H9 (cell line): ENCODE data around the gene CD2. TPM values are rescaled to one million over a fixed set of nuclear protein-coding genes. Genes with fewer than 3 reads are reported as not detected.

Experiments used
- DNase-seq: peaks from one replicate; pipeline ENCODE4 v3.0.0-alpha.2; 2017
- H2AFZ ChIP-seq: one replicate; pipeline ENCODE4 v1.6.1; 2013; ENCODE audit warnings: mild to moderate bottlenecking, low read length, control low read depth, moderate library complexity
- H2AK5ac ChIP-seq: 2 replicates; pipeline ENCODE4 v1.6.1; 2013; ENCODE audit warnings: low read length, control low read depth, mixed read lengths; ENCODE audit not compliant: insufficient read length
- H2BK120ac ChIP-seq: one replicate; pipeline ENCODE4 v1.6.1; 2013; ENCODE audit warnings: low read depth, mild to moderate bottlenecking, low read length, control low read depth, inconsistent platforms; ENCODE audit not compliant: poor library complexity, severe bottlenecking
- H2BK12ac ChIP-seq: 2 replicates; pipeline ENCODE4 v1.6.1; 2013; ENCODE audit warnings: low read length, control low read depth, mixed read lengths, low read depth; ENCODE audit not compliant: insufficient read length
- H2BK15ac ChIP-seq: 2 replicates; pipeline ENCODE4 v1.6.1; 2013; ENCODE audit warnings: low read depth, low read length, control low read depth
- H2BK20ac ChIP-seq: one replicate; pipeline ENCODE4 v1.6.1; 2013; ENCODE audit warnings: low read depth, mild to moderate bottlenecking, low read length, control low read depth, inconsistent platforms; ENCODE audit not compliant: poor library complexity, severe bottlenecking
- H2BK5ac ChIP-seq: 2 replicates; pipeline ENCODE4 v1.6.1; 2013; ENCODE audit warnings: low read length, control low read depth, mixed read lengths; ENCODE audit not compliant: insufficient read length
- H3K14ac ChIP-seq: 2 replicates; pipeline ENCODE4 v1.6.1; 2013; ENCODE audit warnings: low read length, control low read depth; ENCODE audit not compliant: insufficient read depth
- H3K18ac ChIP-seq: 2 replicates; pipeline ENCODE4 v1.6.1; 2013; ENCODE audit warnings: low read depth, mild to moderate bottlenecking, mixed read lengths, low read length, control low read depth; ENCODE audit not compliant: insufficient read length
- H3K23ac ChIP-seq: 2 replicates; pipeline ENCODE4 v1.6.1; 2013; ENCODE audit warnings: low read length, control low read depth, mixed read lengths, low read depth; ENCODE audit not compliant: insufficient read length
- H3K23me2 ChIP-seq: 2 replicates; pipeline ENCODE4 v1.6.1; 2013; ENCODE audit warnings: low read depth, mild to moderate bottlenecking, mixed read lengths, low read length, control low read depth; ENCODE audit not compliant: insufficient read length, poor library complexity, severe bottlenecking
- H3K27ac ChIP-seq: 2 replicates; pipeline ENCODE4 v1.5.1; 2013; ENCODE audit warnings: low read length, control low read depth, mixed read lengths, low read depth; ENCODE audit not compliant: insufficient read length
- H3K27me3 ChIP-seq: 2 replicates; pipeline ENCODE4 v1.6.1; 2013; ENCODE audit warnings: low read length, control low read depth, inconsistent platforms; ENCODE audit not compliant: insufficient read depth
- H3K4ac ChIP-seq: 2 replicates; pipeline ENCODE4 v1.6.1; 2013; ENCODE audit warnings: low read depth, mild to moderate bottlenecking, control low read depth, inconsistent platforms, low read length, moderate library complexity
- H3K4me1 ChIP-seq: 2 replicates; pipeline ENCODE4 v1.6.1; 2013; ENCODE audit warnings: low read length, control low read depth, inconsistent platforms; ENCODE audit not compliant: insufficient read depth
- H3K4me2 ChIP-seq: 2 replicates; pipeline ENCODE4 v1.6.1; 2013; ENCODE audit warnings: low read length, control low read depth, mixed read lengths; ENCODE audit not compliant: insufficient read length, insufficient read depth
- H3K56ac ChIP-seq: 2 replicates; pipeline ENCODE4 v1.6.1; 2013; ENCODE audit warnings: low read depth, mild to moderate bottlenecking, mixed read lengths, low read length, control low read depth; ENCODE audit not compliant: insufficient read length
- H3K79me1 ChIP-seq: 2 replicates; pipeline ENCODE4 v1.6.1; 2013; ENCODE audit warnings: low read depth, mild to moderate bottlenecking, moderate library complexity, low read length, control low read depth, inconsistent platforms; ENCODE audit not compliant: insufficient read depth, poor library complexity, severe bottlenecking
- H3K79me2 ChIP-seq: 2 replicates; pipeline ENCODE4 v1.6.1; 2013; ENCODE audit warnings: low read length, control low read depth, inconsistent platforms; ENCODE audit not compliant: insufficient read depth
- H3K9ac ChIP-seq: 2 replicates; pipeline ENCODE4 v1.6.1; 2013; ENCODE audit warnings: low read length, control low read depth, mixed read lengths; ENCODE audit not compliant: insufficient read length; ENCODE audit errors: extremely low read depth
- H3K9me3 ChIP-seq: one replicate; pipeline ENCODE4 v1.6.1; 2013; ENCODE audit warnings: low read depth, low read length, inconsistent platforms; ENCODE audit not compliant: control insufficient read depth
- H3T11ph ChIP-seq: one replicate; pipeline ENCODE4 v1.6.1; 2013; ENCODE audit warnings: mild to moderate bottlenecking, low read length, control low read depth, inconsistent platforms
- H4K20me1 ChIP-seq: one replicate; pipeline ENCODE4 v1.6.1; 2013; ENCODE audit not compliant: control insufficient read depth, insufficient read length, insufficient read depth
- H4K5ac ChIP-seq: 2 replicates; pipeline ENCODE4 v1.6.1; 2013; ENCODE audit warnings: low read depth, mild to moderate bottlenecking, mixed read lengths, low read length, control low read depth; ENCODE audit not compliant: insufficient read length
- H4K8ac ChIP-seq: replicated peaks from 2 replicates; pipeline ENCODE4 v1.6.1; 2013; ENCODE audit warnings: low read length, control low read depth, mixed read lengths, low read depth; ENCODE audit not compliant: insufficient read length
- H4K91ac ChIP-seq: 2 replicates; pipeline ENCODE4 v1.6.1; 2013; ENCODE audit warnings: low read depth, mild to moderate bottlenecking, moderate library complexity, mixed read lengths, low read length, control low read depth; ENCODE audit not compliant: insufficient read length
- H3K27ac Mint-ChIP-seq, 3 experiments: 2 replicates in 2 of 3; 3 replicates in 1 of 3; pipeline ENCODE4 v1.8.0; 2020 to 2021; ENCODE audit warnings: mixed read lengths in 3 of 3, mild to moderate bottlenecking in 1 of 3, moderate library complexity in 1 of 3
- H3K27me3 Mint-ChIP-seq: 2 replicates; pipeline ENCODE4 v1.8.0; 2021; ENCODE audit warnings: low read depth, mild to moderate bottlenecking, moderate library complexity, mixed read lengths
- H3K36me3 Mint-ChIP-seq, 3 experiments: 2 replicates in 2 of 3; 3 replicates in 1 of 3; pipeline ENCODE4 v1.8.0; 2020 to 2021; ENCODE audit warnings: low read depth in 3 of 3, mixed read lengths in 3 of 3; ENCODE audit not compliant: insufficient read depth in 1 of 3
- H3K4me1 Mint-ChIP-seq, 2 experiments: 2 replicates each; pipeline ENCODE4 v1.8.0; 2020; ENCODE audit warnings: mixed read lengths in 2 of 2
- H3K4me3 Mint-ChIP-seq, 2 experiments: 2 replicates in 1 of 2; 3 replicates in 1 of 2; pipeline ENCODE4 v1.8.0; 2020 to 2021; ENCODE audit warnings: mild to moderate bottlenecking in 2 of 2, mixed read lengths in 2 of 2, moderate library complexity in 1 of 2
- H3K9me3 Mint-ChIP-seq, 2 experiments: 2 replicates in 1 of 2; 3 replicates in 1 of 2; pipeline ENCODE4 v1.8.0; 2020; ENCODE audit warnings: mild to moderate bottlenecking in 2 of 2, mixed read lengths in 2 of 2, moderate library complexity in 1 of 2
- CTCF ChIP-seq: fragments of 200-600 bp; sonication (generic); conservative IDR thresholded peaks from 3 replicates; pipeline ENCODE4 v1.8.0; 2021; ENCODE audit warnings: antibody characterized with exemption, mild to moderate bottlenecking
- WGBS: extraction: QIAGEN DNeasy Blood & Tissue Kit; methylation state at CpG from one replicate; pipeline ENCODE4 v1.1.7; 2013; ENCODE audit warnings: missing lambda C conversion rate, low lambda C conversion rate, mixed read lengths; ENCODE audit not compliant: insufficient read length; ENCODE audit errors: extremely low coverage; 5-methylcytosine and 5-hydroxymethylcytosine counted together
- total RNA-seq: library from RNA; stranded (reverse); gene quantifications from 2 replicates; pipeline ENCODE4 v1.2.1, GENCODE V29; 2021

Gene CD2
- total RNA-seq, 1 experiment from 2014 or later, result not detected

GRCh38 chr1:116794804-116795481, 40.7 kb downstream of the CD2 start:
- no peak overlapping the region for H2BK20ac ChIP-seq
- no peaks in the 10 kb centered on the region for H3K27me3 ChIP-seq
- no CpG with 5 or more reads among the region's 4 CpGs for WGBS
- Mint-ChIP-seq H3K4me1 (peaks cover 18 to 19% of the 10 kb centered on the region in 2 experiments), H3K36me3 (no peaks in the 10 kb centered on the region; a peak in 2 of 7 replicates), H3K4me3 (no peak overlapping the region), H3K27ac (no peak overlapping the region), H3K27me3 (0 out of 2 replicates have a peak, but pooled peaks cover 2% of the 10 kb centered on the region), H3K9me3 (no peaks in the 10 kb centered on the region)
- H2BK12ac ChIP-seq, result no peak overlapping the region
- no peaks in the 10 kb centered on the region for H3K9me3 ChIP-seq
- no peak overlapping the region for H3K4ac ChIP-seq
- DNase-seq, result no peak
- no peak overlapping the region for H2BK15ac ChIP-seq
- H2AK5ac ChIP-seq, result no peak overlapping the region
- no peak overlapping the region for H3T11ph ChIP-seq
- H3K4me2 ChIP-seq, result no peak overlapping the region
- no peaks in the 10 kb centered on the region for H3K23me2 ChIP-seq
- H3K79me2 ChIP-seq, result no peaks in the 10 kb centered on the region
- H4K5ac ChIP-seq, result no peak overlapping the region
- no peak overlapping the region for H3K18ac ChIP-seq
- H3K9ac ChIP-seq, result no peak overlapping the region
- H3K56ac ChIP-seq, result no peak overlapping the region
- H3K23ac ChIP-seq, result no peak overlapping the region
- H3K4me1 ChIP-seq, result peaks cover 4% of the 10 kb centered on the region
- H2AFZ ChIP-seq, result no peak overlapping the region
- H4K8ac ChIP-seq, result no peak overlapping the region
- no peak overlapping the region for H2BK120ac ChIP-seq
- no peak overlapping the region for H3K14ac ChIP-seq
- no peak overlapping the region for H2BK5ac ChIP-seq
- H3K27ac ChIP-seq, result no peak overlapping the region
- H4K91ac ChIP-seq, result no peak overlapping the region
- no peaks in the 10 kb centered on the region for H3K79me1 ChIP-seq
- no peaks in the 10 kb centered on the region for H4K20me1 ChIP-seq
- no peak for TF ChIP-seq CTCF
